Mesendoderm (in vitro differentiated cells): ENCODE results near the gene CAPN9.

Experiments
- DNase-seq: peaks from one replicate; pipeline ENCODE4 v3.0.0; 2013
- H2AK5ac ChIP-seq: 2 replicates; pipeline ENCODE4 v1.6.1; 2013; ENCODE audit warnings: low read length, inconsistent platforms
- H2BK120ac ChIP-seq: 2 replicates; pipeline ENCODE4 v1.6.1; 2013; ENCODE audit warnings: low read depth, mild to moderate bottlenecking, low read length, moderate library complexity, mixed read lengths
- H2BK15ac ChIP-seq: replicated peaks from 2 replicates; pipeline ENCODE4 v1.6.1; 2013; ENCODE audit warnings: low read depth, mild to moderate bottlenecking, moderate library complexity
- H2BK5ac ChIP-seq: 2 replicates; pipeline ENCODE4 v1.6.1; 2013; ENCODE audit warnings: low read length, inconsistent platforms
- H3K18ac ChIP-seq: 2 replicates; pipeline ENCODE4 v1.6.1; 2013; ENCODE audit warnings: mild to moderate bottlenecking, low read length, mixed read lengths
- H3K23ac ChIP-seq: one replicate; pipeline ENCODE4 v1.6.1; 2013; ENCODE audit warnings: low read length
- H3K27ac ChIP-seq: 2 replicates; pipeline ENCODE4 v1.5.1; 2013; ENCODE audit warnings: low read depth, mild to moderate bottlenecking, inconsistent platforms, low read length, moderate library complexity
- H3K27me3 ChIP-seq: 2 replicates; pipeline ENCODE4 v1.6.1; 2013; ENCODE audit warnings: low read length, control low read depth, mild to moderate bottlenecking, inconsistent platforms; ENCODE audit not compliant: insufficient read depth, poor library complexity
- H3K36me3 ChIP-seq: 2 replicates; pipeline ENCODE4 v1.6.1; 2013; ENCODE audit warnings: low read length, inconsistent platforms; ENCODE audit not compliant: control insufficient read depth, insufficient read depth
- H3K4ac ChIP-seq: one replicate; pipeline ENCODE4 v1.6.1; 2013; ENCODE audit warnings: low read depth, mild to moderate bottlenecking, low read length, moderate library complexity
- H3K4me1 ChIP-seq: 2 replicates; pipeline ENCODE4 v1.6.1; 2013; ENCODE audit warnings: low read depth, low read length, inconsistent platforms; ENCODE audit not compliant: control insufficient read depth
- H3K4me2 ChIP-seq: 2 replicates; pipeline ENCODE4 v1.6.1; 2013; ENCODE audit warnings: low read length
- H3K4me3 ChIP-seq: 2 replicates; pipeline ENCODE4 v1.5.1; 2013; ENCODE audit warnings: mild to moderate bottlenecking, low read length
- H3K56ac ChIP-seq: one replicate; pipeline ENCODE4 v1.6.1; 2013; ENCODE audit warnings: low read length
- H3K79me1 ChIP-seq: 2 replicates; pipeline ENCODE4 v1.6.1; 2013; ENCODE audit warnings: low read length, inconsistent platforms
- H3K79me2 ChIP-seq: 2 replicates; pipeline ENCODE4 v1.6.1; 2013; ENCODE audit warnings: mild to moderate bottlenecking, low read length; ENCODE audit not compliant: control insufficient read depth, insufficient read depth
- H3K9ac ChIP-seq: 2 replicates; pipeline ENCODE4 v1.6.1; 2013; ENCODE audit warnings: low read length, inconsistent platforms
- H4K5ac ChIP-seq: one replicate; pipeline ENCODE4 v1.6.1; 2013; ENCODE audit warnings: low read length
- H4K8ac ChIP-seq: one replicate; pipeline ENCODE4 v1.6.1; 2013; ENCODE audit warnings: low read depth, mild to moderate bottlenecking, control low read depth, low read length, moderate library complexity
- whole genome bisulfite sequencing: extraction: QIAGEN DNeasy Blood & Tissue Kit; methylation state at CpG from one replicate; pipeline ENCODE4 v1.1.7; 2013; ENCODE audit warnings: low lambda C conversion rate, missing lambda C conversion rate; ENCODE audit not compliant: insufficient coverage; ENCODE audit errors: extremely low coverage; 5-methylcytosine and 5-hydroxymethylcytosine counted together

Gene CAPN9

GRCh38 chr1:230747890-230748800, 957 bp downstream of the CAPN9 start:
- Histone ChIP-seq H2BK120ac (no peak overlapping the region), H3K4me2 (no peak overlapping the region), H3K9ac (no peak overlapping the region), H3K23ac (no peak overlapping the region), H4K5ac (no peak overlapping the region), H3K36me3 (no peaks in the 10 kb centered on the region), H3K18ac (no peak overlapping the region), H2BK15ac (no peak overlapping the region), H3K4ac (no peak overlapping the region), H4K8ac (no peak overlapping the region), H2BK5ac (no peak overlapping the region), H3K27me3 (no peaks in the 10 kb centered on the region), H3K79me1 (no peaks in the 10 kb centered on the region), H3K27ac (no peak overlapping the region), H2AK5ac (no peak overlapping the region), H3K56ac (no peak overlapping the region), H3K79me2 (no peaks in the 10 kb centered on the region), H3K4me1 (peaks cover 14% of the 10 kb centered on the region), H3K4me3 (no peak overlapping the region)
- WGBS: no CpG with 5 or more reads among the region's 16 CpGs
- no peak for DNase-seq

DNA sequence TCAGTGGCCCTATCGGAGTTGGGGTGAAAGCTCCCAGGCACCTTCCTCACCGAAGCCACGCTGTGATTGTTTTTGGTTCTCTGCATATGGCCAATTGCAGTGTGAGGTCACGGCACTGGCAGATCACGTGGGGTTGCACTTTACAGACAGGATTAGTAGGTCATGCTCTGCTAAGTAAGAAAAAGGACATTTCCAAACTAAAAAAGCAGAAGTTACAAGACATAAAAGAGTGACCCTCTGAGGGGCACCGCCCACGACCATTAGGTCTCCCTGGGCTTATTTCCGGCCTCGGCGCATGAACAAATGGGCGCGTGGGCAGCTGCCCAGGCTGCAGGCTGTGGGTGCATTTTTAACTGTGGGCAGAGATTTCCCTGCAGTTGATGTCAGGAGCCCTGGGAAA, 2.0 kb downstream of the CAPN9 start:
- H3K27ac ChIP-seq: no peak overlapping the region

DNA sequence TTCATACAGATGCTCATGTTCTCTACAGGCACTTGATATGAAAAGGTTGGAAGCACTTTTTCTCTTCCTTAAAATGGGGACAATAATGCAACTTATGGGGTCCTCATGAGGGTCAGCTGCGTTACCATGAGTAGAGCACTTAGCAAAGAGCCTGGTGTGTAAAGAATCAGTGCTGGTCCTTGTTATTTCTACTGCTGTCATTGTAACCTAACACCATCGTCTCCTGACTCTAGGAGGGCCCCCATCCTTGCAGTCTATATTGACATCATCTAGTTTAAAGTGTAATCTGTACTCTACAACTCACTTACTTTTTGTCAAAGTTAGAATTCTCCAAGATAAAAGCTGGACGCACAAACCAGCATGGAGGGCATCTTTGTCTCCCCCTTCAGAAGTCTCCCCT, 2.4 kb downstream of the CAPN9 start:
- Histone ChIP-seq H2BK120ac (no peak overlapping the region), H2BK5ac (no peak overlapping the region), H3K27ac (no peak overlapping the region), H3K4ac (no peak overlapping the region), H3K18ac (no peak overlapping the region), H3K79me1 (no peaks in the 10 kb centered on the region), H4K8ac (no peak overlapping the region), H3K23ac (no peak overlapping the region), H2BK15ac (no peak overlapping the region), H4K5ac (no peak overlapping the region), H3K56ac (no peak overlapping the region), H3K27me3 (no peaks in the 10 kb centered on the region), H3K9ac (no peak overlapping the region), H2AK5ac (no peak overlapping the region), H3K36me3 (no peaks in the 10 kb centered on the region), H3K4me2 (no peak overlapping the region), H3K4me3 (no peak overlapping the region), H3K79me2 (no peaks in the 10 kb centered on the region), H3K4me1 (peaks cover 15% of the 10 kb centered on the region)
- no CpG with 5 or more reads among the region's 3 CpGs for WGBS
- DNase-seq: no peak

More for the DNA sequence above, 2.0 kb downstream of the CAPN9 start:
- Histone ChIP-seq H2BK5ac (no peak overlapping the region), H2AK5ac (no peak overlapping the region), H4K8ac (no peak overlapping the region), H3K56ac (no peak overlapping the region), H3K18ac (no peak overlapping the region), H3K27me3 (no peaks in the 10 kb centered on the region), H3K4me3 (no peak overlapping the region), H3K79me1 (no peaks in the 10 kb centered on the region), H2BK120ac (no peak overlapping the region), H3K36me3 (no peaks in the 10 kb centered on the region), H3K79me2 (no peaks in the 10 kb centered on the region), H3K9ac (no peak overlapping the region), H4K5ac (no peak overlapping the region), H2BK15ac (no peak overlapping the region), H3K23ac (no peak overlapping the region), H3K4me2 (no peak overlapping the region), H3K4ac (no peak overlapping the region), H3K4me1 (peaks cover 15% of the 10 kb centered on the region)
- DNase-seq: no peak
- WGBS: no CpG with 5 or more reads among the region's 12 CpGs

DNA sequence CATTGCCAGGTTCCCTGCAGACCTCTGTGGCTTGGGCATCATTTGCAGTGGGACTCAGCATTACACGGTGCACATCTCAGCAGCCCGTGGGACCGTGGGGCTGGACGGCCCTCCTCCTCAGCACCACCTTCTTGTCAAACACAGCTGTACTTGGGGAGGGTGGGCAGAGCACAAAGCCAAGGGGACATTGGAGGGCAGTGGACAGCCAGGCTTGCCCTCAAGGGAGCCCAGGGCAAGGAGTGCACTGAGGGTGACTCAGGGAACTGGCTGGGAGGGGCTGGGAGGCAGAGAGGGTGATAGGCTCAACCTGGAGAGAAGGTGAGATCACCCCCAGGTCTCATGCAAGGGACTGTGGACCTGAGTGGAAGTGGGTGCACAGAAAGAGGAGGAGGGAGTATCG, 3.4 kb downstream of the CAPN9 start:
- no peak overlapping the region for H2AK5ac ChIP-seq
- no peak overlapping the region for H3K4me3 ChIP-seq
- no peak overlapping the region for H2BK5ac ChIP-seq
- no peak overlapping the region for H2BK15ac ChIP-seq
- H3K79me1 ChIP-seq: no peaks in the 10 kb centered on the region
- no peak overlapping the region for H3K9ac ChIP-seq
- no peak overlapping the region for H3K27ac ChIP-seq
- H3K36me3 ChIP-seq: no peaks in the 10 kb centered on the region
- no CpG with 5 or more reads among the region's 5 CpGs for WGBS
- H3K79me2 ChIP-seq: no peaks in the 10 kb centered on the region
- no peak overlapping the region for H3K4me2 ChIP-seq
- no peak for DNase-seq
- H3K23ac ChIP-seq: no peak overlapping the region
- peak overlapping the region; percentile 37 for H3K56ac ChIP-seq
- H4K5ac ChIP-seq: no peak overlapping the region
- H3K18ac ChIP-seq: no peak overlapping the region
- peaks cover 15% of the 10 kb centered on the region for H3K4me1 ChIP-seq
- H3K27me3 ChIP-seq: no peaks in the 10 kb centered on the region
- no peak overlapping the region for H2BK120ac ChIP-seq
- H4K8ac ChIP-seq: no peak overlapping the region
- H3K4ac ChIP-seq: no peak overlapping the region

- H3K4me3 ChIP-seq: no peak overlapping the region
- no peak overlapping the region for H3K4me2 ChIP-seq
- H3K23ac ChIP-seq: no peak overlapping the region
- peaks cover 15% of the 10 kb centered on the region for H3K4me1 ChIP-seq
- peak overlapping the region; percentile 65 for H3K56ac ChIP-seq
- no peak overlapping the region for H3K27ac ChIP-seq
- no peak overlapping the region for H2BK120ac ChIP-seq
- H2BK5ac ChIP-seq: no peak overlapping the region
- H2BK15ac ChIP-seq: no peak overlapping the region
- no peaks in the 10 kb centered on the region for H3K79me1 ChIP-seq
- no peaks in the 10 kb centered on the region for H3K36me3 ChIP-seq
- peak overlapping the region; percentile 9 for H3K9ac ChIP-seq
- no peak for DNase-seq
- no peak overlapping the region for H4K8ac ChIP-seq
- no peaks in the 10 kb centered on the region for H3K79me2 ChIP-seq
- H3K4ac ChIP-seq: no peak overlapping the region
- no CpG with 5 or more reads among the region's 6 CpGs for WGBS
- H3K27me3 ChIP-seq: no peaks in the 10 kb centered on the region
- no peak overlapping the region for H3K18ac ChIP-seq
- no peak overlapping the region for H4K5ac ChIP-seq
- H2AK5ac ChIP-seq: no peak overlapping the region
These were observed 3.9 kb downstream of the CAPN9 start for GRCh38 chr1:230750986-230751625.
